ENCODE results near the gene SLC44A3. TPM values are rescaled to one million over a fixed set of nuclear protein-coding genes. Genes with fewer than 3 reads are reported as not detected.

Gene SLC44A3
- total RNA-seq, 1 donor = 1.6 TPM

- no peak overlapping the region for H3K4me3 ChIP-seq (ENCODE audit: low read depth, low read length)
Observed at GRCh38 chr1:94863919-94864318, 43.8 kb downstream of the SLC44A3 start.

GRCh38 chr1:94864821-94865220 lies 44.7 kb downstream of the SLC44A3 start:
- TF ChIP-seq CTCF (IDR thresholded peaks at IDR 0.05; ENCODE audit: insufficient read depth, low read length) = no peak
- no peak for DNase-seq (ENCODE audit: low read depth)
- no peak overlapping the region for H3K4me3 ChIP-seq (ENCODE audit: low read depth, low read length)

More at GRCh38 chr1:94863919-94864318, 43.8 kb downstream of the SLC44A3 start:
- TF ChIP-seq CTCF (IDR thresholded peaks at IDR 0.05; ENCODE audit: insufficient read depth, low read length) = no peak
- peak; percentile 92 for DNase-seq (ENCODE audit: low read depth)

- TF ChIP-seq CTCF (IDR thresholded peaks at IDR 0.05; ENCODE audit: insufficient read depth, low read length) = no peak
- DNase-seq (ENCODE audit: low read depth) = peak; percentile 84
- no peak overlapping the region for H3K4me3 ChIP-seq (ENCODE audit: low read depth, low read length)
Observed at GRCh38 chr1:94865360-94865759, 45.2 kb downstream of the SLC44A3 start.

GRCh38 chr1:94866164-94866807 lies 46.1 kb downstream of the SLC44A3 start:
- no peak for TF ChIP-seq CTCF (IDR thresholded peaks at IDR 0.05; ENCODE audit: insufficient read depth, low read length)
- no peak overlapping the region for H3K4me3 ChIP-seq (ENCODE audit: low read depth, low read length)
- DNase-seq (ENCODE audit: low read depth) = peak; percentile 28

GRCh38 chr1:94871031-94871430 lies 50.9 kb downstream of the SLC44A3 start:
- peak; percentile 25 for DNase-seq (ENCODE audit: low read depth)
- no peak overlapping the region for H3K4me3 ChIP-seq (ENCODE audit: low read depth, low read length)
- no peak for TF ChIP-seq CTCF (IDR thresholded peaks at IDR 0.05; ENCODE audit: insufficient read depth, low read length)

- no peak for DNase-seq (ENCODE audit: low read depth)
- no peak for TF ChIP-seq CTCF (IDR thresholded peaks at IDR 0.05; ENCODE audit: insufficient read depth, low read length)
- H3K4me3 ChIP-seq (ENCODE audit: low read depth, low read length) = no peak overlapping the region
Observed at GRCh38 chr1:94872771-94873495, 52.8 kb downstream of the SLC44A3 start.
